GM18502 (cell line): ENCODE data around the gene LFNG.
"Not testable (repeated sequence)": the region's sequence is repeated elsewhere in the genome, so short reads cannot be mapped to it uniquely, and the experiment has no call there.

ENCODE experiments used
- ATAC-seq: cut with Tn5 transposase; IDR thresholded peaks from one replicate; pipeline ENCODE4 v1.9.1; 2021; ENCODE audit warnings: mild to moderate bottlenecking; ENCODE audit not compliant: unreplicated experiment, poor library complexity

Gene LFNG

DNA sequence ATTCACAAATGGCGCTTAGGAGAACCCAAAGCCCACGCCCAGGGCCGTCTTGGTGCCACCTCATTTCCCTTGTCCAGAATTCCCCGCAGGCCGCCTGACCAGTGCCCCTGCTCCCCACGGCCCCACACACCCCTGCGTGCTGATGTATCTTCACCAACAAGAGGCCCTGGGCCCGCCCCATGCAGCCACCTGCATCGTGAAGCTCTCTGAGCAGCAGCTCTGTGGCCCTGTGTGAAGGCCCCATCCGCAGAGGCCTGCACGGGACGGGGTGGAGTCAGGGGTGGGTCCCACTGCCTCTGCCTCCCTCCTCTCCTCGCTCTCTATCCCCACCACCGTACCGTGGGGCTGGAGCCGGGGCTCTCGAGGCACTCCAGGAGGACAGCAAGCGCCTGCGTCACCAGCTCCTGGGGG is 21.1 kb downstream of the LFNG start:
- no peak for ATAC-seq

DNA sequence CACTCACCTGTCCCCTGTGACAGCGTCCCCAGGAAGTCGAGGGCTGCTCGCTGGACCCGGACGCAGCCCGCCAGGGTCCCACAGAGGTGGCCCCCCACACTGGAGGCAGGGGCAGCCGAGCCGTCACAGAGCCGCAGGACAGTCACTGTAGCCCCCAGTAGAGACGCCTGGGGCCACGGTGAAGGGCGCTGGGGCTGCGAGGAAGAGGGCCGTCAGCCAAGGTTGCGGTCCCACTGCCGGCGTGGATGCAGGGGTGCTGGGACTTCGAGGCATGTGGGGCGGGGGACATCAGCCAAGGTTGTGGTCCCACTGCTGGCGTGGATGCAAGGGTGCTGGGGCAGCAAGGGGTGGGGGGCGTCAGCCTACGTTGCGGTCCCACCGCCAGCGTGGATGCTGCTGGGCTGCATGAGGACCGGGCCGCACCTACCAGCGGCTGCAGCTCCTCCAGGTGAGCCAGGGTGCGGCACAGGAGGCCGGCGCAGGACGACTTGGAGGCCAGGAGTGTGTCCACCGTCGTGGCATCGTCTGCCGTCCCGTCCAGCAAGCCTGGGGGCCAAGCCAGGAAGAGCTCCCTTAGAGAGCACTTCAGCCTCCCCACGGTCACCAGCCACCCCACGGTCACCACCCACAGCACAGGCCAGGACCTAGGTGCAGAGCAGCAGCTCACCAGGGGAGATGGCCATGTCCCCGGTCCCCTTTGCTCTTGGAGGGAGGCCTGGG is 21.9 kb downstream of the LFNG start:
- ATAC-seq: no peak

DNA sequence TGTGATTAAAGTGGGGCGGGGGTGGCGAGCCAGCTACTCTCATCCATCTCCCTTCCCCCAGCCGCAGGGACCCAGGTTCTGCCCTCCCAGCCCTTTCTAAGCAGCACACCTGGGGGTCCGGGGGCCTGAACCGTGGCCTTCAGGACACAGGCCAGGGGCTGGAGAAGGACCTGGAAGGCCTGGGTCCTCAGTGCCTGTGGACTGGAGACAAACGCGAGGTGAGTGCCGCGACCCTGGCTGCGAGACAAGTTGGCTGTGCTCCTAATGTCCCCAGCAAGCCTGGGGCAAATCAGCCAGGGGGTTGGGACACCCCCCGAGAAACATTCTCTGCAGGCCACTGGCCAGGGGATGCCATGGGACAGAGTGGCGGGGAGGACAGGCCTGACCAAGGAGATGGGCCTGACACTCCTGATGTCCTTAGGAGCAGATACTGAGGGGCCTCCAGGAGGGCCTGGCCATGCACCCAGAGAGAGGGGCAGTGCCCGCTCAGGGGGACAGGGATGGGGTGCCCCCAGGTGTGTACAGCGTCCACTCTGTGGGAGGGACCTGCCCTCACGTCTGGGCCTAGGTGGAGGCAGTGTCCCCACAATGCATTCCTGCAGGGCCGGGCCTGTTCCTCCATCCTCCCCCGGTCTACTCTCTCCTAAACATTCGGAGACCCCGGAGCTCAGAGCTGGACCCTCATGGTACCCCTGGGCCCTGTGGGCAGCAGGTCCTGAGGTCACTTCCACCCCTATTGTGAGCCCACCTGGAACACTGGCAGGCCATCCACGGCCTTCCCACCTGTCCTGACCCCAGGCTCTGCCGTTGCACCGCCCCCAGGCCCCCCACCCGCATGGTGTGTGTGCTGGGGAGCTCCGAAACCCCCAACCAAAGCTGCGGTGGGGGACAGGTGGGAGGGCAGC is 22.7 kb downstream of the LFNG start:
- ATAC-seq: no peak

GRCh38 chr7:2542916-2543871 is 23.6 kb downstream of the LFNG start:
- ATAC-seq: no peak

- no peak for ATAC-seq
These were observed 25.1 kb downstream of the LFNG start for GRCh38 chr7:2544541-2545188.

DNA sequence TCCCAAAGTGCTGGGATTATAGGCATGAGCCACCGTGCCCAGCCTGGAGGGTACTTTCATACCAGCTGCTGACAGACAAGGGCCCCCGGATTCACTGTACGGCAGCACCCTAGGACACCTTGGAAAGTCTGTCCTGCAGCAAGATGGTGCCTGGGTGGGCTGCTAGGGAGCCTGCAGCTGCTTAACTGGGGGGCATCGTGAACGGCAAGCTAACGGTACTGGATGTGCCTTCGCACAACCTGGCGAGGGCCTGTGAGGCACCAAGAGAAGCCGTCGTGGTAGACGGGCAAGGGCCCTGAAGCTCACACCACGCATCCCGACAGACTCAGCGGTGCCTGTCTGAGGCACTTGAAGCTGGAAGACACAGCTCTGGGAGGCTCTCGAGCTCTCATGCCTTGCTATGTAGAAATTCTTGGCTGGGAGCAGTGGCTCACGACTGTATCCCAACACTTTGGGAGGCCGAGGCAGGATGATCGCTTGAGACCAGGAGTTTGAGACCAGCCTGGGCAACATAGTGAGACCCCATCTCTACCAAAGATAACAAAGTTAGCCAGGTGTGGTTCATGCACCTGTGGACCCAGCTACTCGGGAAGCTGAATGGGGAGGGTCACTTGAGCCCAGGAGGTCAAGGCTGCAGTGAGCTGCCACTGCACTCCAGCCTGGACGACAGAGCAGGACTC is 26.3 kb downstream of the LFNG start:
- ATAC-seq: no peak

GRCh38 chr7:2546776-2547586 is 27.4 kb downstream of the LFNG start:
- no peak for ATAC-seq

GRCh38 chr7:2551418-2551817 is 31.8 kb downstream of the LFNG start:
- no peak for ATAC-seq

DNA sequence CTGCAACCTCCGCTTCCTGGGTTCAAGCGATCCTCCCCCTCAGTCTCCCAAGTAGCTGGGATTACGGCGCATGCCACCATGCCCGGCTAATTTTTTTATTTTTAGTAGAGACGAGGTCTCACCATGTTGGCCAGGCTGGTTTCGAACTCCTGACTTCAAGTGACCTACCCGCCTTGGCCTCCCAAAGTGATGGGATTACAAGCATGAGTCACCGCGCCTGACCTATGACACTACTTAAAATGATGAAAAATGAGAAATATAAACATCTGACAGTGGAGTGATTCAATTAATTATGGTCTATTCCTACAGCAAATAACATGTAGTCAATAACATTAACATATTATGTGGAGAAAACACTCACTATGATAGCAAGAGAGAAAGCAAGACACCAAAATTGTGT is 33.5 kb downstream of the LFNG start:
- ATAC-seq: no peak

DNA sequence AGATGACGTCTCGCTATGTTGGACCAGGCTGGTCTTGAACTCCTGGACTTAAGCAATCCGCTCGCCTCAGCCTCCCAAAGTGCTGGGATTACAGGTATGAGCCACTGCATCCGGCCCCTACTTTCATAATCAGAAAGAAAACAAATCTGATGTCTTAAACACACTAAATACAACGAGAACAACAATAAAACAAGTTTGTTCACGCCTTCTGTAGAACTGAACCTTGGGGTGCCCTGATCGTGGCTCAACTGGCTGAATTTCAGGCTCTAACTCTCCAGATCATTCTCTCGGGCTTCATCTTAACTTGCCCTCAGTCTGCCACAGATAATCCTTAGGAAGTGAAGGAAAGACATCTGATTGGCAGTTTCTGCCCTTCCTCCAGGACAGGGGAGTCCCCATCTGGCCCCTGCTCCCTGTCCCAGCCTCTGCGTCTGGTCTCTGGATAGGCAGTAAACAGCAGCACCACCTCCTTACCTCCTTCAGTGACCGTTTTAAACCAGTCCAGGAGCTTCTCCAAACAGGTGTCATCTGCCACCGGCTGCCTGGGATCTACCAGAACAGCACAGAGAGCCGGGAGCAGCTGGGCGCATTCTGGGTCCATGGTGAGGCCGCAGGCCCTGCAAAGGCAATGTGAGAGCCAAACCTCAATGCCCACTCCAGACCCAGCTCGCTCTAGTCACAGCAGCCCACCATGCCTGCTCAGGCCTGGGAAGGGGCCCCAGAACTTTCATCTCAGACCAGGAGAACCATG is 34.4 kb downstream of the LFNG start:
- no peak for ATAC-seq

GRCh38 chr7:2554661-2555111 is 35.1 kb downstream of the LFNG start:
- ATAC-seq: no peak

DNA sequence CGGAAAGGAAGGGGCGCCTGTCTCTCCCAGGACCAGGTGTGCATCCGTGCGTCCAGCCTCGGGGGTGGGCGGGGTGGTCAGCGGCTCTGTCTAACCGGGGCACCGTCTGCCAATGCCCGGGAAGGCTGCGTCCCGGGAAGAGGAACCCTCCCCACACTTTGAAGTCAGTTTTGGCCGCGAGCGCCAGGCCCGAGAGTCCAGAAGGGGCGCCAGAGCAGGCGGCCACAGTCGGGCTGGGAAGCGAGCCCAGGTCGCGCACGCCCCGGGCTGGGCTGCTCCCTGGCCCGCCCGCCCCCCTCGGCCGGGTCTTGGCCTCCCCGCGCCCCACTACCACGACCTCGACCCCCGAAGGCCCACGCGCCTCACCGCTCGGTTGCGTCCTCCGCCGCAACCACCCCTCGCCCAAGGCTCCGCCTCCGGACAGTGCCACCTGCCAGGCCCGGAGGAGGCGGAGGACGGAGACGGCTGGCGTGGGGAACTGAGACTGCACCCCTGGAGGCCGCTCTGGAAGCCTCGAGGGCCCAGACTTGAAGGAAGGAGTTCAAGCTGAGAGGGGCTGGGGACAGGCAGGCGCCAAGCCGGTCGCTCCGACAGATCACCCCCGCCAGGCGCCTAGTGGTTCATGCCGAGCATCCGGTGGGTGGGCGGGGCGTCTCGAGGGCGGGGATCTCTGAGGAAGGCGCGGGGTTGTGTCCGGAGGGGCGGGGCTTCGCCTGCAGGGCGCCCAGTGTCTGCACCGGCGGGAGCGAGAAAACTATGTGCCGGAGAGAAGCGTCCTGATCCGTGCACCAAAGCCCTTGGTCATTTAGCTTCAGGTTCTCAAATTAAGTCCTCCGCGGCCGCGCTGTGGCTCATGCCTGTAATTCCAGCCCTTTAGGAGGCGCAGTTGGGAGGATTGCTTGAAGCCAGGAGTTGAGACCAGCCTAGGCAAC is 35.8 kb downstream of the LFNG start, which contains the start of gene BRAT1:
Gene BRAT1, minus strand, starts transcription at position 404 of the 932 bp plus-strand sequence. CDS start 1,093 bp downstream, outside the sequence.
- peak; percentile 77 for ATAC-seq

DNA sequence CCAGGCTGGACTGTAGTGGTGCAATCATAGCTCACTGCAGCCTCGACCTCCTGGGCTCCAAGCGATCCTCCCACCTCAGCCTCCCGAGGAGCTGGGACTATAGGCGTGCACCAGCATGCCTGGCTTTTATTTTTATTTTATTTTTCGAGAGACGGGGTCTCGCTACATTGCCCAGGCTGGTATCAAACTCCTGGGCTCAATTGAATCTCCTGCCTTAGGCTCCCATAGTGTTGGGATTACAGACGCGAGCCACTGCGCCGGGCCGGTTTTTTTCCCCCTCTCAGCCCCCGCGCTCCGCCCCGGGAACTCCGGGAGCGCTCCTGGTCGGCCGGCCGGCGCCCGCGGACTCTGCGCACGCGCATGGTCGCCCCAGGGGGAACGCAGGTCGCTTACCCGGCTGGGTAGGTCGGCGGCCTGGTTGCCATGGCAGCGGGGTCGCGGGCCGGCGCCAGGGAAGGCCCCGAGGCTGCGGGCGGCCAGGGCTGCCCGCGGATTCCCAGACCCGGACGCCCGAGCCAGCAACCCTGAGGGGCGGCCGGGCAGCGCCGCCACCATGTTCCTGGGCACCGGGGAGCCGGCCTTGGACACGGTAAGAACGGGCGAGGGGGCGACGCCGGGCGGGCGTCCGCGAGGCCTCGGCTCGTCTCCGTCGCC is 39.2 kb downstream of the LFNG start, which contains the start of gene IQCE:
Gene IQCE, plus strand, starts transcription at position 351 of the 654 bp plus-strand sequence. Its CDS starts 203 bp downstream, at position 554.
- ATAC-seq: peak; percentile 63

DNA sequence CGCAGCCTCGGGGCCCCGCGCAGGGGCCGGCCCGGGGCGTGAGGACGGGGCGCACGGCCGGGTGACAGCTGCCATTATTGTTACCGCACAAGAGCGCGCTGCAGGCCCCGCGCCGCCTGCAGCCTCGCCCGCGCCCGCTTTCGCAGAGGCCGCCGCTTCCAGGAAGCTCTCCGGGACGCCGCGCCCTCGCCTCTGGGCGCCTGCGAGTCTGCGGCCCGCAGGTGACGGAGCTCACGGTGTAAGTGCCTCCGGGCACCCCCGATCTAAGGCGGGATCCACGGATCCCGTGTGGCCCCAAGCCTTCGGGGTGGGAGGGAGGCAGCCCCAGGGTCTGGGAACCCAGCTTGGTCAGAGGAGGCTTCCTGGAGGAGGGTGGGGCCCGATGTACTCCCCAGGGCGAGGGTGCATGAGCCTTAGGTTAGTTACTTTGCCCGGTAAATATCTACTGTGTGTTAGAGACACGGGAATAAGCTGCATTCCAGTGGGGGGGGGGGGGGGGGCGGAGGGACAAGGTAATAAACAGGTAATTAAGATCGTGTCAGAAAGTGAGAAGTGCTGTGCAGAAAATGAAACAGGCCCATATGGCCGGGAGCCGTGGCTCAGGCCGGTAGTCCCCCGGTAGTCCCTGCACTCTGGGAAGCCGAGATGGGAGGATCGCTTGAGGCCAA is 39.8 kb downstream of the LFNG start:
- peak; percentile 15 for ATAC-seq

- not testable (repeated sequence) for ATAC-seq
These were observed 44.4 kb downstream of the LFNG start for GRCh38 chr7:2563955-2564354.
